Stimulated activated CD4-positive, alpha-beta T cell treated with anti-CD3 and anti-CD28 coated beads, TNF-alpha, amount 100 ng/mL, for 1 hour (primary cell): ENCODE results near the gene GNG4.
"Not testable (repeated sequence)": the region's sequence is repeated elsewhere in the genome, so short reads cannot be mapped to it uniquely, and the experiment has no call there.

Experiments
- DNase-seq, 3 donors: peaks; one replicate each; pipeline ENCODE4 v3.0.0-alpha.2; 2020; ENCODE audit warnings: low read depth in 3 of 3, low spot score in 1 of 3

Gene GNG4

DNA sequence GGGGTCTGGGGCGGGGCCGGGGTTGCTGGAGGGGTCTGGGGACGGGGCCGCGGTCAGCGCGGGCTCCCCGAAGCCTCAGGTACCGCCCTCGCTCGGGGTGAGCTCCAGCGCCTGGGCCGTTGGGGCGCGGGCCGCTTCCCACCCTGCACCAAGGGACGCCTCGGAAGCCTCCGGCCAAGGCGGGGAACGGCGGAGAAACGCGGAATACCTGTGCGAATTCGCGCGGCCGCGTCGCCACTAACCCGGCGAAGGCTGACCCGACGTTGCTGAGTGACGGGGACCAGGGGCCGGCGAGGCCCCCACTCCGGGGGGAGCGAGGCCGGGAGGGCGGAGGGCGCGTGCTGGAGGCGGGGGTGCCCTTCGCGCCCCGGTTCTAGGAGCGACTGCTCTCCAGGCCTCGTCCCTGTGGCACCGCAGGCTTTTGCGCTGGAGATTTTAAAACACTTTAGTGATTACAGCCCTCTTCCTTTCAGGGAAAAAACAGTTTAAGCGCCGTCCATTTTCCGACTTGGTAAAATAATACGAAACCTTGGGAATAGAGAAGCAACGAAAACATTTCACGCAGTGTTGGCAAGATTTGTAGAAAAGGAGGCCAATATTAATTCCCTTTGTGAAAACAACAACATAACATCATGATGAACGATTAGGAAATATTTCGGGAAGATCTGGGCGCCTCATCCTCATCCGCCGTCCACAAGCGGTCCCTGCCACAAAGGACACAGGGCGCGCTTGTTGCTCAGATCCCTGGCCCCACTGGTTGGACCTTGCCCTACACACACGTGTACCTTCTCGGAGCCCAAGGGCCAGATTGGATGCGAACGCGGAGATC is 971 bp upstream of the GNG4 start:
- no peak for DNase-seq

DNA sequence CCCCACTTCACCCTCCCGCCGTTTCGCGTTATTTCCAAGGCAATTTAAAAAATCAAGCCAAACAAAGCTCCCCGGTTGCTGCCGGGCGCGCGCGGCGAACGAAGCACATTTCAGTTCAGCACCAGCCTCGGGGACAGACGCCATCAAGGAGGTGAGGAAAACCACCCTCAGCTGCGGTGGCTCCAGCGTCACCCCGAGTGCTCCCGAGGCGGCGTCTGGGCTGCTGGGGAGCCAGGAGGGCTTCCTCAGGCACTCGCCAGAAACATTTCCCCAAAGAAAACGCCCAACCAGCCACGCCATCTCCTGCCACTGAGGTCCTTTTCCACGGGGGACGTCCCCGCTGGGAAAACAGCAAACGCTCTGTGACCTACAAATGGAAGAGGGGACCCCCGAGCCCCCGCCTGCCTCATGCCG is 623 bp downstream of the GNG4 start:
- DNase-seq = peak in 1 of 3 donors; percentile 39

DNA sequence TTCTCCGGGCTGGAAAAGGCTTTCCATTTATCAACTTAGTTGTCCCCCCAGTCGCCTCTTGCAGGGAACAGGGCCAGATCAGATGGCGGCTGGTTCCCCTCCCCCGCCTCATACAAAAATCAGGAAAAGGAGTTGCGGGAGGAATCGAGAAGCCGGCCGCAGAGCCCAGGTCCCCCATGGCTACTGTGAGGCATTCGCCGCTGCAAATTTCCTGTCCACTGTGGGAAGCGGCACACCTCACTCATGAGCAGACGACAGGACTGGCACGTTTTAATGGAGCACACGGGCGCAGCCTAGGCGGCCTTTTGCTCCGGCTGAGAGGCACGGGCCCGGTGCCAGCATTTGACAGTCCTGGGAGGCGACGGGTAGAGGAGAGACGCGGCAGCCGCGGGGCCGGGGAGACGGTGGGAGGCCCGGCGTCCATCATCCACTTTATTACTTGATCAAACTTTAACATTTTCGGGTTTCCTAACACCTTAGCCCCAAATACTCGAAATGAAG is 1.1 kb downstream of the GNG4 start:
- no peak for DNase-seq

DNA sequence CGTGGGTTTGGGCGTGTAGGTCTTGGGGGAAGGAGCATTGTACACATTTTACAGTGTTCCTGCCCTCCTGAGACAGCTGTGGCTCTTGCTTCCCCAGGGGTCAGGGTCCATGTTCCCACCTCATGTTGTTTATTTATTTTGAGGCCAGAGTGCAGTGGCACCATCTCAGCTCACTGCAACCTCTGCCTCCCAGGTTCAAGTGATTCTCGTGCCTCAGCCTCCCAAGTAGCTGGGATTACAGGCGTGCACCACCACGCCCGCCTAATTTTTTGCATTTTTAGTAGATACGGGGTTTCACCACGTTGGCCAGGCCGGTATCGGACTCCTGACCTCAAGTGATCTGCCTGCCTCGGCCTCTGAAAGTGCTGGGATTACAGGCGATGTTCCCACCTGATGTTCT is 2.0 kb downstream of the GNG4 start:
- DNase-seq = not testable (repeated sequence)

DNA sequence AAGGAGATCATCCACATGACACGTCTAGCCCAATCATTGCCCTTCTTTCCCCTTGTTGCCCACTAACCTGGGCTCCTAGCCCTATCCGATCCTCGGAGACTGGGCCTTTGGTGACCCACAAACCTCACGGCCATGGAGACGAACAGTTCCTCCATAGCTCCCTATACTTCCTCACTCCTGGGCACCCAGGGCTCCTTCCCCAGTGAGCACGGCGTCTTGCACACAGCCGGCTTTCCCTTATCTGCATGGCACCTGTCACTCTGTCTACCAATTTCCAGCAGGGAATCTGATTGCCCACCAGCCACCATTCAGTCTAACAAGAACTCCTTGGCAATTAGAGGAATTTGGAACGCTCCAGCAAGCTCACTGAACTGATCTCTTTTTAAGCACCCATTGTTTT is 3.1 kb downstream of the GNG4 start:
- DNase-seq = no peak

DNA sequence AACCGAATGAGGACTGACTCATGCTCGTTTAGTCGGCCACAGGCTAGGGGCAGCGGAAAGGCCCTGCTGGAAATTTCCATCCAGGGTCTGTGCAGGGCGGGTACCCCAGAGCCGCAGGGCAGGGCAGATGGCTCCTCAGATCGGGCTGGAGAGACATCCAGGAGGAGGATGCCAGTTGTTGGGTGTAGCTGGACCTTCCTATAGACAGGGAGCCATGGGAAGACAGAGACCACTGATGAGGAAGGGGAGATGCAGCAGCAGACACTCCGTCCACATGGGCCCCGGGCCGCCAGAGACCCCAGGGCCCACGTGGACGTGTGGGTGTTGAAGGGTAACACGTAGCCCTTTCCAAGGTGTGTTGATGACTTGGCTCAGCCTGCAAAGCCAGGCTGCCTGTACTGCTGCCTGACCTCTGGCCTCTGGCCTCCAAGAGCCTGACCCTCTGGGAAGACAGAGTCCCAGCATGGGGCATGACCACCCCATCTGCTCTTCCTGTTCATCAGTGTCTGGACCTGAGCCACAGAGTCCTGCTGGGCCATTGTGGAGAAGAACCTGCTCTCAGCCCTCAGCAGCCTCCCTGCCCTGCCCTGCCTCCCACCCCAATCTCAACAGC is 4.8 kb downstream of the GNG4 start:
- DNase-seq = no peak

DNA sequence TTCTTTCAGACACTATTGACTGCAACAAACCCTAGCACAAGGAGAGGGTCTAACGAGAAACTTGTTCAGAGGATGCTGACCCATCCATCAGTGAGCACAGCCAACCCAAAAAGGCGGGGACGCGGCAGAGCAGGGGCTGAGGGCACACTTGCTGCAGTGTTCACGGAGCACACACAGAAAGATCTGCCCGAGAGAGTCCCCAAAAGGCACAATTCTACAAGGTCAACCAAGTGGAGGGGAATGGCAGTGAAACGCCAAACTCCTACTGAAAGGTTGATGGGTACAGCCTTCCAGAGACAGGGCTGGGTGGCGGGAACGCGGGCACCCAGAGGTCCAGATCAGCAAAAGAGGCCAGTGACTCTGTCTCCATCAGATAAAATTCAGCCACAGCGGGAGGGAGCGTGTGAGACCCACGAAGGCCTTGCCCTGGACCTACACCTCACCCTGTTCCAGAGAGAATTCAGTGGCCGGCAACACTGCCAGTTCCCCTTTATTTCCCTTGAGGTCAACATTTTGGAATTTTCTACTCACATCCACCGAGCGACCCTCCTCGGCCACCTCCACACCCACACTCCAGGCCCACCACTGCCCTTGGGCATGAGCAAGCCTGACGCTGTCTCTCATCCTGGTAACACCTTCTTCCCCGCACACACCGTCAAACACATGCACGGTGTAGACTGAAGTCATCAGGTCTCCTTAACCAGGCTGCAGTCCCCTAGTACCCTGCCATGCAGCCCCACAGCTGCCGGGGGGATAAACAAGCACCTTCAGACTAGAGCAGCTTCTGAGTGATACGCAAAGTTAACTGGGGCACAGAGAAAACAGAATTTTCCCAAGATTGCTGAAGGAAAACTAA is 5.5 kb downstream of the GNG4 start:
- DNase-seq = no peak

DNA sequence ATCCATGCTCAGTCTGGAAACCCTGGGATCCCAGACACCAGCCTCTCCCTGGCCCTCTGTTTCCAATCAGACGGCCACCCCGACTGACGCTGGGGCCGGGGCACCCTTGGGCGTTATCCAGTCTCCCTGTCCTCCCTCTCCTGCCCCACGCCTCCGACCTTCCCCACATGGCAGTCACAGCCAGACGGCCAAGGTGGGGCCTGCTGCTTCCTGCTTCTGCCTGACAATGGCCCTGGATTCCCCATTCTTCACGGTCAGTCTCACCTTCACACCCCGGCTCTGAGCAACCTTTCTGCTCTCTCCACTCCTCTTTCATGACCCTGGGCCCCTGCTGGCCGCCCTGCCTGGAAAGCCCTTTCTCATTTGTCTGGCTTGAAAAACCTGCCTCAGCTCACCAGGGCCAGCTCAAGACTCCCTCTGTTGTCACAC is 6.6 kb downstream of the GNG4 start:
- no peak for DNase-seq

DNA sequence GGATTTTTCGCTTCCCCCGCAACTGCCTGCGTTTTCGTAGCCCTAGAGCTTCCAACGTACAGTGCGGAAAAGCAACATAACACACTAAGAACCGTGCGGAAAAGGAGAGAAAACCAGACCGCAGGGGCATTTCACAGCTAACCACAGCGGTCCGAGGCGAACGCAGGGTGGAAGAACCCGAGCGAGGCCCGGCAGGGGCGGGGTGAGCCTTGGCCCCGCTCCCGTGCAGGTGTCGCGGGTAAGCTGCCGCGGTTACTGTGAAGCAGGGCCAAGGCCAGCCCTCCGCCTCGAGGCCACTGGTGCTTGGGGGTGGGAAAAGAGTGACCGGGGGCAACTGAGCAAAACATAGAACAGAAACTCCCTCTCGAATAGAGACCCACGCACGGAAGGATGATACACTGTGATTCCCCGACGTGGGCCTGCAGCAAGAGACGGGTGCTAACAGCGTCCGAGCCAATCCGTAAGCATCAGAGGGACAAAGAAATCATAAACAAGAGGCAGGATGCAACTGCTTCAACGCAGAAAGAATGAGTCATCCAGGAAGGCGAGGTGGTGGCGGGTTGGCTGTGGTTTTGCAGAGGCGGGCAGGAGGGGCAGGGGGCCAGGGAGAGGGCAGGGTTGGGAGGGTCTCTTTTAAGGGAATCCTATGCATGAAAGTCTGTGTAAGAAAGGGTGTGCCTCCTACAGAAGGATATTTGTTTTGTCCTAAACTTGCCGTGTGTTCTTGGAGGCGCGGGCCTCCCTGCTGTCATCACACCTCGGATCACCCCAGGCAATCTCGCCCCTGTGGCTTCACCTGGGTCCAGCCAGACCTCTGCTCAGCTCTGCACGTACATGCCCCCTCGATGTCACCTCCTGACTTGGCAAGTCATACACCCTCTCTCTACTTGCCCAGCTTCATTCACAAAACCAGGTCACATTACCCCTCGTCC is 7.3 kb downstream of the GNG4 start:
- DNase-seq = peak; percentile 23 to 31 (median 28)

DNA sequence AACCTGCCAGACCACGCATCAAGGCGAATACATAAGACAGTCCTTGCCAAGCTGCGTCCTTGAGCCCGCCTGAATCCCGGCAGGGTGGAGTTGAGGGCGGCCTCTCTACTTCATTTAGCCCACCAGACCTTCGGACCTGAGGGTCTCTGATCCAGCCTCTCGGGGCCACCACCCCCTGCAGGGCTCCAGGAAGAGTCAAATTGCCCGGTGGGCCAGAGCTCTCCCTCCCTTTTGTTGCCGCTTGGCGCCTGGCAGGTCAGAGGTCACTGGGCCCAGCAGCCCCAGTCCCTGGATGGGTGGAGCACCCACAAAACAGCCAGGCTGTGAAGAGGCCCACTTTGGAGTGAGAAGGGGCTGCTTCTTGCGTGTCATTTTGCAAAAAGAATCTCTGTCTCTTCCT is 9.0 kb downstream of the GNG4 start:
- no peak for DNase-seq

DNA sequence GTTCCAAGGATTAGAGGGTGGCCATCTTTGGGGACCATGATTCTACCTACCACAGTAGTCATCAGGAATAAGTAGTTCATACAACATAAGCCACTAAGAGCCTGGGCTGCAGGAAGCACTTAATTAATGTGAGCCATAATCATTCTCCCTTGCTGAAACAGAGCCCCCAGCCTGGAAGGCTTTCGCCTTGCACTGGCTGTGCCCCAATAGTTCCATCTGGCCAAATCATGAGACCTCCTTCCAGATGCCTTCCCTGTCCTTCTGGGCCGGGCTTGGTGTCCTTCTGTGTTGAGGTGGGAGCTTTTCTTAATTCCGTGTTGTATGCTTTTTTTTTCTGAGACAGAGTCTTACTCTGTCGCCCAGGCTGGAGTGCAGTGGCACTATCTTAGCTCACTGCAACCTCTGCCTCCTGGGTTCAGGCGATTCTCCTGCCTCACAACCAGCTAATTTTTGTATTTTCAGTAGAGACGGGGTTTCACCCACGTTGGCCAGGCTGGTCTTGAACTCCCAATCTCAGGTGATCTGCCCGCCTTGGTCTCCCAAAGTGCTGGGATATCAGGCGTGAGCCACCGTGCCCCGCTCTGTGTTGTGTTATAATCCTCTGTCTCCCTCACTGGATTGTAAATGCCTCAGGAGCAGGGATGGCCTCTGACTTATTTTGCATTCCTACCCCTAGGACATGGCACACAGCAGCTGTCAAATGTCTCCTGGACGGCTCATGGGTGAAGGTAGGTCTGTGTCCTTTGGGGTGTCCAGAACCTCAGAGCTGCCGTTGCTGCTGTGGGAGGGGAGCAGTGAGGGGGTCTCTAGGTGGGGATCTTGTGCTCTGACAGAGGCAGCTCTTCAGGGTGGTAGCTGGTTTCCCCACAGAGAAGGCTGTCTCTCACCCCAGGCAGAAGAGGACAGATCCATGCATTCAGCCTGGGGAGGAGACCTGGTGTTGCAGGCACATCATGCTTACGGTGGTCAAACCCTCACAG is 10.1 kb downstream of the GNG4 start:
- no peak for DNase-seq

DNA sequence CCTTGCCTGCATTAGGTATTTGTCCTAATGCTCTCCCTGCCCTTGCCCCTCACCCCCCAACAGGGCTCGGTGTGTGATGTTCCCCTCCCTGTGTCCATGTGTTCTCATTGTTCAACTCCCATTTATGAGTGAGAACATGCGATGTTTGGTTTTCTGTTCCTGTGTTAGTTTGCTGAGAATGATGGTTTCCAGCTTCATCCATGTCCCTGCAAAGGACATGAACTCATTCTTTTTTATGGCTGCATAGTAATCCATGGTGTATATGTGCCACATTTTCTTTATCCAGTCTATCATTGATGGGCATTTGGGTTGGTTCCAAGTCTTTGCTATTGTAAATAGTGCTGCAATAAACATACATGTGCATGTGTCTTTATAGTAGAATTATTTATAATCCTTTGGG is 11.0 kb downstream of the GNG4 start:
- not testable (repeated sequence) for DNase-seq

DNA sequence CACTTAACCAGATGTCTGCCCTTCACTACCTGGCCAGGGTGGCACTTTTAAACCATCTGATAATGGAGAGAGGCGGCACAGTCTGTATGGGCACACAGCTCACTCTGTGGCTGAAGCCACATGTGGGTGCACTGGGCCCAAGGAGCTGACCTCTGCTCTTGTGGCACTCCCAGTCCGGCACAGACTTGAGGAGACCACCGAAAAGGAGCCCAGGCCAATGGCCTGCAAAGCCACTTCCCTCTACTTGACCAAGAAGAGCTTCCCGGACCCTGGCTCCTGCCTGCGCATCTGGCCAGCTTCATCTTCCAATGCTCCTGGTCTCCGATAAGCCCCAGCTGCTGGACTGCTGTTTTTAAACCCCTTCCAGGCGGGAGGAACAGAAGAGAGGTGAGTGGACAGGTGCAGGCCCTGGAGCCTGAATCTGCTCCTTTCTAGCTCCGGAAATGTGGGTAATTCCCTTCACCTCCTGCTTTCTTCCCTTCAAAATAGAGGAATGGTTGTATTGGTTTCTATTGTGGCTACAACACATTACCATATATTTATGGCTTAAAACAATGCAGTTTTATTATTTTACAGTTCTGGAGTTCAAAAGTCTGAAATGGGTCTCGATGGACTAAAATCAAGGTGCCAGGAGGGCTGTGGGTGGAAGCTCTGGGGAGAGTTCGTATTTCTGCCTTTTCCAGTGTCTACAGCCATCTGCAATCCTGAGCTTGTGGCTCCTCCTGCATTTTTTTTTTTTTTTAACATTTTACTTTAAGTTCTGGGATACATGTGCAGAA is 11.6 kb downstream of the GNG4 start:
- no peak for DNase-seq

DNA sequence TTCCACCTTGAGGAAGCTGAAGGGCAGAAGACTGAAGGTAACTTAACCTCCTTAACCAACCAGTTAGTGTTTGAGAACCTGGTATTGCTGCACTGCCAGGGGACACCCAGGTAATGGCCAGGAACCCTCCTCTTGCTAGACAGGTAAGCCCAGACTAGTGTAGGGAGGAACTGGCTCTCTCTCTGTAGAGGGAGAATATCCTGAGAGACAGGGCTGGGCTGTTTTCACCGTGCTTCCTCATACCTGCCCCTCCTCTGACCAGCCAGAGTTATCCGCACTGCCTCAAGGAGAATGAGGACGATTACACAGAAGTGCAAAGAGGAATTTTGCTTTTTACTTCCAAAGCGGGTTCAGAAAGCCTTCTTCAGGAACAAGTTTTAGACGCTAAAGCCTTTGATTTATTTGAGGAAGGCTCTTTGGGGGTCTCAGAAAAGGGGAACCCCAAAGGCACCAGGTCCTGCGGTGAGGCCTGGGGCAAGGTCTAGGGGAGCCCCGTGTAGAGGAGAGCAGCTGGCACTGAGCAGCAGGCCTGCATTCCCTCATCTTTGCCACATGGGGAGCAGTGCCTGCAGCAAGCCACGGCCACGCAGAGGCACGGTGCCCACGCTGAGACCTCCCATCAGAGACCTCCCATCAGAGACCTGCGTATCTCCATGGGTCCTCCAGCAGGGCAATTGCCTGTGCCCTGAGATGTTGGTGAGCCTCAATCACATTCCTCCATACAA is 13.5 kb downstream of the GNG4 start:
- DNase-seq = no peak

DNA sequence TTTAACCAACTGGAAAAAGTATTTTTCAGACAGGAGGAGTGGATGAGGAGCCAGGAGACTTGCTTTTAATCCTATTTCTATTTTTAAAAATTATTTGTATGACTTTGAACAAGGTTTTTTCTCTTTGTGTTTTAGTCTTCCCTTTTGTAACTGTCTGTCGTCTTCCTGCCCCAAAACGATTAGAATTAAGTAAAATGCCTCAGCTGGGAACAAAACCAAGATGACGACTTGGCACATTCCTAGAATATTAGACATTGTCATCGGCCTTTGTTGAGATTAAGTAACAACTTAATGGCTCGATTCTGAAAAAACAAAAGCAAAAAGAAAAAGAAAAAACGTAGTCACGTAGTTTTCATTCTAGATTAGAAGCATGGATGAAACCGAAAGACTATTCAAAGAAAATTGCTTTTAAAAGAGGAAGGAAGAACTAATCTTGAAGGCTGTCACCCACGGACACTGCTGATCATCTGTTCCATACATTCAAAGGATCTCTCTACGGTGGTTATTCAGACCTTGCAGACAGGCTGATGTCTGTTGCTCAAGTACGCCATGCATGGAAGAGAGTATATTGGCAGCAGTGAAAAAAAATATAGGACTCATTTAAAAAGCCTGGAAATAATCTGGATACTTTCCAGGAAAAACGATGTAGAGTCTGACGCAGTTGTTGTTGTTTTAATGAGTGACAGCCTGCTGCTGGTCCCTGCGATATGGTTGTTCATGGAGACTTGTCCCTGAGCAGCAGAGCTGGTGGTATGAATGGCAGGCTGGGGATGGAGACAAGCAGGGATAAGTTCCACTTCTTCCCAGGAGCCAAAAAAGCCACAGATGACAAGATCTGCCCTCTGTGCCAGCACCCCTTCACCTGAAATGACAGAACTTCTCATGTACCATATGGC is 16.8 kb downstream of the GNG4 start:
- no peak for DNase-seq

DNA sequence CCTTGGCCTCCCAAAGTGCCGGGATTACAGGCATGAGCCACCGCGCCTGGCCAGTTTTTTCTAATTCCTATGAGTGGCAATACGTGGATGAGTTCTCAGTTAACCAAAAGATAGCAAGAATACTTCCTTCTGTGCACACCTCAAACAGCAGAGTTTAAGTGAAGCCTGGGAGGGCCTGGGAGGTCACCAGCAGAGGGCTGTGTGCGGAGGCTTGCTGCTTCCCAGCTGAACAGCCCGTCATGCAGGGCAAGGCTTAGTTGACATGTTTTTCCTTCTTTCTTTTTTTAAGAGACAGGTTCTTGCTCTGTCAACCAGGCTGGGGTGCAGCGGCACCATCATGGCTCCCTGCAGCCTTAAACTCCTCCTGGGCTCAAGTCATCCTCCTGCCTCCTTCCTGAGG is 17.8 kb downstream of the GNG4 start:
- DNase-seq = no peak
